HG02763 (cell line): Measurements from ENCODE around the gene CH25H.
"Not testable (repeated sequence)": the region's sequence is repeated elsewhere in the genome, so short reads cannot be mapped to it uniquely, and the experiment has no call there.

Source experiments
- ATAC-seq: cut with Tn5 transposase; IDR thresholded peaks from one replicate; pipeline ENCODE4 v1.9.1; 2021; ENCODE audit warnings: mild to moderate bottlenecking, moderate library complexity; ENCODE audit not compliant: unreplicated experiment

Gene CH25H

GRCh38 chr10:89201345-89202032 is 5.6 kb downstream of the CH25H start:
- ATAC-seq, result no peak

- no peak for ATAC-seq
Measured at GRCh38 chr10:89197473-89197872, 9.6 kb downstream of the CH25H start.

DNA sequence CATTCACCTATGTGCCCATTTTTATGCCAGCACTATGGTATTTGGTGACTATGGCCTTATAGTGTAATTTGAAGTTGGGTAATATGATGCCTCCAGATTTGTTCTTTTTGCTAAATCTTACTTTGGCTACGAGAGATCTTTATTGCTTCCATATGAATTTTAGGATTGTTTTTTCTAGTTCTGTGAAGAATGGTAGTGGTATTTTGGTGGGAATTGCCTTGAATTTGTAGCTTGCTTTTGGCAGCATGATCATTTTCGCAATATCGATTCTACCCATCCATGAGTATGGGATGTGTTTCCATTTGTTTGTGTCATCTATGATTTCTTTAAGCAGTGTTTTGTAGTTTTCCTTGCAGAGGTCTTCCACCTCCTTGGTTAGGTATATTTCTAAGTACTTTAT is 15.8 kb downstream of the CH25H start:
- not testable (repeated sequence) for ATAC-seq

DNA sequence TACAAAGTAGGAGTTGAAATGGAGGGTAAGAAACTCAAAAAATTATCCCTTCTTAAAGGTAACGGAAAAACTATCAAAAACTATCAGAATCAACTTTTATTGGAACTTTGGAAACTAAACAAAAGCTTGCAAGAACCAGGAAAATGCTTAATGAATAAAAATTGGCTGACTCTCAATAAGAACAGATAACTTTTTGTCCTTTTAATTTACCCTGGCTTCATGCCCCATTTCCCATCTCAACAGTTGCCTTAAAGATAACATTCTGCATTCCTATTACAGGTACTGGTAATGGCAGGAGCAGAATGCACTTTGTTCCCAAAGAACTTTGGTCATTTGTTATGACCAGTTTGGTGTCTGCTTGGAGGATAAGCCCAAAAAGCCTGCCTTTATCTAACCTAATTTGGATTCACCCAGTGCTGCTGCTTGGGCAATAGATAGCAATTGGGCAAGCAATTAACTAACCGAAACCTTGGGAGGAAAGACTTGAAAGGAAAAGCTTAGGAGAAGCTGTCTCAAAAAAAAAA is 17.8 kb downstream of the CH25H start:
- no peak for ATAC-seq

DNA sequence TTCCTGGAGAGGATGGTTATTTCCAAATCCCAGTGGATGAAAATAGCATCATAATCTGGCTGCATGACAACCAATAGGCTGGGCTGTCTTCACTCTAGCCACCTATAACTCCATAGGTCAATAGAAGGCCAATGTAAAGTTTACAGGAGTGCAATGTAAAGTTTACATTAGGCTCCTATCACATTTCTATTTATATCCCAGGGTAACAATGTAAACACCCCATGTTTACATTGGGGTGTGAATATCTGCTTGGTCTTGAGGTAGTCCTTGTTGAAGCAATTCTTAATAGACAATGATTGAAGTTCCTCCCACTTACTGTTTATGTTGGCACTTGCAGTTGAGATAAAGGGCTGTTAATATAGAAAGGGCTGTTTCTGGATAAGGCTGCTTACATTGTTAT is 21.5 kb downstream of the CH25H start:
- no peak for ATAC-seq

GRCh38 chr10:89184638-89185037 is 22.5 kb downstream of the CH25H start:
- ATAC-seq, result no peak

- ATAC-seq, result no peak
Measured at GRCh38 chr10:89183571-89183970, 23.5 kb downstream of the CH25H start.

DNA sequence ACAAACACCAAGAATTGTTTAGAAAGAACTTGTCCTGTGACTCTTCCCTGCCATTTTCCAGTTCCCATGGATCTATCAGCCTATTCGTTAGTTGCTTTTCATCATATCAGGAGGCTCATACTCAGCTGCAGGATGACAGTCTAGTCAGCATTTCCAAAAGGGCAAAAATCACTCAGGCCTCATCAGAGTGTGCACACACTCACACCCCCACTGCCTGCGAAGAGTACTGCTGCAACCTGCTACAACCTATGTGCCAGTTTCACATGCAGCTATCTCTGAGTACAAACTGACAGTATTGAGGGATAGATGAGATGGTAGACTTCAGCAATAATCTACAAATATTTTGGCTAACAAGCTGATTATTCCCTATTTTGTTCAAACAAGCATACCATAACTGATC is 24.2 kb downstream of the CH25H start:
- no peak for ATAC-seq

- ATAC-seq, result no peak
Measured at GRCh38 chr10:89175816-89176215, 31.3 kb downstream of the CH25H start.

GRCh38 chr10:89173075-89173474 is 34.0 kb downstream of the CH25H start:
- no peak for ATAC-seq

DNA sequence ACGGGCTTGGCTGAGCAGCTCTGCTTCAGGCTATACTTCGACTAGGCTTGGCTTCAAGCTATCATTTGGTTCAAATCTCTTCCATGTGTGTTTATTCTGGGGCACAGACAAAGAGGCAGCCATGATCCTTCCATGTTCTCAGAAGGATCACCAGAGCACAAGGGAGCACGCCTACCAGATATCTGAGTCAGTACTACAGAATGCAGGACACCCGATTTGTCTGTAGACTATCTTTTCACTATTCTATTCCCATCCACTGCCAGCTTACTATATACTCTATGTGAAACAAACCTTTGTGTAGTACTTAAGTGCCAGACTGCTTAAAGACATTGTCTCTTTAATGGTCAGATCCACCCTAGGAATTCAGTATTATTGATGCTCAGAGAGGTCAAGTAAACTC is 35.1 kb downstream of the CH25H start:
- ATAC-seq, result no peak

DNA sequence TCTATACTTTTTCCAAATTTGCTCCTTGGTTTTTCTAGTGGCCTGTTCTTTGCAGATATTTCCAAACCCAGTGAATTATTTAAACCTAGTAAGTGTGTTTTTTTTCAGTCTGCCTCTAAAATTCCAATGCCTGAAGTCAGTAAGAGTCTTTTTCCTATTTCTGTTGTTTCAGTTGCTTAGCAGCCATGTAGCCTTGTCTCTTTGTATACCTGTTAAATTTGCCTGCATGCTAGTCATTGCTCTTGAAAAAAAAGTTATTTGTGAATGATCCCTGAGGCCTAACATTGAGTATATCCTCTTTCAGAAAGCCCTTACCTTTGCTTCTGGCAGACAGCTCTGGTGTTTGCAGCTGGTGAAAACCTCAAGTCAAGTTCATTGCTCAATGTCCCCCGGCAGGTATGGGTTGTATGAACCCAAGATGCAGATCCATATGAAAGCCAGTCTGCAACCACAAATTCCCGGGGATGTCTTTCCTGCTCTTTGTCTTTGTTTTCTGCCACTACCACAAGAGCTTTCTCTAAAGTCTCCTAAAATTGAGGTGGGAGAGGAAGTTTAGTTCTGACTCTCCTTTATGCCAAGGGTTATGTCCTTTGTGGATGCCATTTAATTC is 35.7 kb downstream of the CH25H start:
- ATAC-seq, result no peak

DNA sequence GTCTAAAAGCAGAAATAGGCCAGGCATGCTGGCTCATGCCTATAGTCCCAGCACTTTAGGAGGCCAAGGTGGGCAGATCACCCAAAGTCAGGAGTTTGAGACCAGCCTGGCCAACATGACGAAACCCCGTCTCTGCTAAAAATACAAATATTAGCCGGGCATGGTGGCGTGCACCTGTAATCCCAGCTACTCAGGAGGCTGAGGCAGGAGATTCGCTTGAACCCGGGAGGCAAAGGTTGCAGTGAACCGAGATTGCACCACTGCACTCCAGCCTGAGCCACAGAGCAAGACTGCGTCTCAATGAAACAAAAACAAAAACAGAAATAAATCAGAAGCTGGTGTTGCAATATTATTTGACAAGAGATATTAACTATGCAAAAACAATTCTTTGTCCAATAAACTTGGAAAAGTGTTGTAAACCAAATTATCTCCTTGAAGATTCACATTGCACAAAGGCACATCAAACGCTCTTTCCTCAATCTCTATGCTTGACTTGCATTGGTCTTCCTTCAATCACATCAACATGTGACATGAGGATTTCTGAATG is 38.7 kb downstream of the CH25H start:
- ATAC-seq, result not testable (repeated sequence)

DNA sequence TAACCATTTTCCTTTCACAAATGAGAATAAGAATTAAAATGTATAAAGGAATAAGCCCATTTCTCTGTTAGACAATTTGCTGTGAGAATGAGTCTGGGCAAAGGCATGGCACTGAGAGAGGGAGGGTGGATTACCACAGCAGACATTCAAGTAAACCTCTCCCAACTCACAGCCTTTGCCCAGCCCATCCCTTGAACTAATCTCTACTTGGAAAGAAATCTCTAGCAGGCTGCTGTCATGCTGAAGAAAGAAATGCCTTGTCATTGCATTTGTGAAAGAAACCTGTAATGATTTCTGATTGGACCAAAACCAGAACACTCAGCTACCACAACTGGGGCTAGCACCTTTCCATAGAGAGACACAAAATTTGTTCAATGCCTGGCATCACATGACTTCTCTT is 39.2 kb downstream of the CH25H start:
- no peak for ATAC-seq

DNA sequence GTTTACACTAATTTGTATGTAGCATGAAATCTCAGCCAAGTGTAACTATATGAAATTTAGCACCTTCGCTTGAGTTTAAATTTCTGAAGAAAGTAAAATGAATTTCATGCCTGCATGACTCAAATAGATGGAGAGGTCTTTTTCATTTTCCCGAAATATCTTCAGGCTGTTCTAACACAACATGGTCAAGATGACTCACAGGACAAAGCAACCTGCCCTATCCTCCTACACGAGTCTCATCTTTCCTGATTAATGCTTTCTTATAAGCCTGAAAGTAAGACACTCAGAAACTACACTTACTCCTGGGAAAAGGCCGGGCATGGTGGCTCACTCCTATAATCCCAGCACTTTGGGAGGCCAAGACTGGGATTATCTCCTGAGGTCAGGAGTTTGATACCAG is 41.2 kb downstream of the CH25H start:
- ATAC-seq, result no peak

GRCh38 chr10:89164920-89165319 is 42.2 kb downstream of the CH25H start:
- no peak for ATAC-seq

GRCh38 chr10:89164080-89164479 is 43.0 kb downstream of the CH25H start:
- ATAC-seq, result peak; percentile 7

DNA sequence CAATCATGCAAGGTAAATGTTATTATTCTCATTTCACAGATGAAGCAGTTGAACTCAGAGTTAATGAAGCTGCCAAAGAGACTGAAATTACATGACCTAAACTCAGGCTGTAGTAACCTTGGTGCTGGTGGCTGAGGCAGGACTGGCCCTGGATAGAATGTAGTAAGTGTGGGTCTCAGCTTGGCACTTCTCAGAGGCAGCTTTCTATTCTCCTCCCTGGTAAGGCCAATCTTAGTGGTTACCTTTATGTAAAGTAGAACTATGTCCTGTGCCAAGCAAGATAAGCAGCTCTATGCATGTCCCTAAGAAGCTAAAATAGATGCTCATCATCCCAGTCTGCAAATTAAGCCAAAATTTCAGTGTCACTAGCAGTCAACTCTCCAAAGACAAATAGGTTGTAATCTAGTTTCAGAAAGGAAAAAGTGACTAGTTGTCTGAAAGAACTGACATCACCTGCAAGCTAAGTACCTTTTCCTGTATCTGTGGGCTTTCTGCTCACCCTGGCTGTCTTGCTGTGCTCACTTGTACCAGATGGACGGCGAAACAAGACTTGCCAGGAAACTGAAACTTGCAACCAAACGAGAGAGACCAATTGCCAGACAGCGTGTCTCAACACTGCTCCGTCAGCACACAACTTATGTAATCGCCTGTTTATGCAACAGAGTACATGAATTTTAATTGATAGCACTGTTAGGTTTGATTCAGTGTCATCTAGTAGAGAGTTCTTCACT is 43.7 kb downstream of the CH25H start:
- peak; percentile 98 for ATAC-seq

- ATAC-seq, result no peak
Measured at GRCh38 chr10:89162596-89162995, 44.5 kb downstream of the CH25H start.

DNA sequence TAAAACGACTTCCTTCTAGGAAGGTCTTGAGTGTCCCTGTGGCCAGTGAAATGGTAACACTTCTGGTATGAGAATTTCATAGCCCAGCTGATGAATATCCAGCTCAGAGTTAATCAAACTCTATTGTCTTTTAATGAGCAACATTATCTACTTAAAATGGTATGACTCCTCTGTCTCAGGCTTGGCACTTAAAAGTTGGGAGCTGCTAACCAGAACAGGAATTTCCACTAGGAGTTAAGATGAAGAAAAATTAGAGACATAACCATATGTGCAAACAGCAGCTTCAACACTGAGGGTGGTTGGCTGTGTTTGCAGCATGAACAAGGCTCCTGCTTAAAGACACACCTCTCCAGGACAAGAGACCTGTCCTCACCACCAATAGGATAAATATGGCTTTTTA is 46.8 kb downstream of the CH25H start:
- no peak for ATAC-seq

GRCh38 chr10:89159761-89160160 is 47.4 kb downstream of the CH25H start:
- ATAC-seq, result no peak

GRCh38 chr10:89159316-89159715 is 47.8 kb downstream of the CH25H start:
- no peak for ATAC-seq
